Nucleus accumbens (tissue), 56 donors: ENCODE data around the gene C10orf143.
"Not testable (repeated sequence)": the region's sequence is repeated elsewhere in the genome, so short reads cannot be mapped to it uniquely, and the experiment has no call there.

ENCODE experiments used
- DNase-seq, 56 donors: peaks; one replicate each; lab custom pipeline; 2025; lab: John Stamatoyannopoulos, UW

The C10orf143 gene

GRCh38 chr10:130038611-130039109 lies 72.0 kb downstream of the C10orf143 start:
- no peak for DNase-seq

- no peak for DNase-seq
These were observed 72.5 kb downstream of the C10orf143 start for GRCh38 chr10:130038019-130038555.

- no peak for DNase-seq
These were observed 73.4 kb downstream of the C10orf143 start for GRCh38 chr10:130037169-130037661.

- no peak for DNase-seq
These were observed 74.1 kb downstream of the C10orf143 start for GRCh38 chr10:130036296-130037065.

- no peak for DNase-seq
These were observed 81.4 kb downstream of the C10orf143 start for GRCh38 chr10:130029209-130029608.

GRCh38 chr10:130028465-130028819 lies 82.2 kb downstream of the C10orf143 start:
- DNase-seq: no peak

GRCh38 chr10:130027716-130028464 lies 82.7 kb downstream of the C10orf143 start:
- DNase-seq: no peak

GRCh38 chr10:130026670-130027456 lies 83.8 kb downstream of the C10orf143 start:
- no peak for DNase-seq

GRCh38 chr10:130025811-130026485 lies 84.7 kb downstream of the C10orf143 start:
- DNase-seq: no peak

- DNase-seq: no peak
These were observed 85.3 kb downstream of the C10orf143 start for GRCh38 chr10:130025326-130025725.

- DNase-seq: no peak
These were observed 85.8 kb downstream of the C10orf143 start for GRCh38 chr10:130024779-130025325.

GRCh38 chr10:130024326-130024725 lies 86.3 kb downstream of the C10orf143 start:
- not testable (repeated sequence) for DNase-seq

GRCh38 chr10:130023454-130024230 lies 87.0 kb downstream of the C10orf143 start:
- DNase-seq: no peak

- DNase-seq: no peak
These were observed 87.9 kb downstream of the C10orf143 start for GRCh38 chr10:130022511-130023299.

GRCh38 chr10:130022086-130022485 lies 88.5 kb downstream of the C10orf143 start:
- no peak for DNase-seq

GRCh38 chr10:130021383-130021950 lies 89.2 kb downstream of the C10orf143 start:
- peak in 1 of 56 donors; percentile 9 for DNase-seq

- DNase-seq: no peak
These were observed 89.8 kb downstream of the C10orf143 start for GRCh38 chr10:130020651-130021382.
